ENCODE data around the gene CLCN4. TPM values are rescaled to one million over a fixed set of nuclear protein-coding genes. Genes with fewer than 3 reads are reported as not detected.

CLCN4 gene
- total and polyA plus RNA-seq, 2 of the 8 experiments (the other 6 are each of a cell fraction or from before 2014, with no cell fraction given): 3.3 to 11.2 TPM

DNA sequence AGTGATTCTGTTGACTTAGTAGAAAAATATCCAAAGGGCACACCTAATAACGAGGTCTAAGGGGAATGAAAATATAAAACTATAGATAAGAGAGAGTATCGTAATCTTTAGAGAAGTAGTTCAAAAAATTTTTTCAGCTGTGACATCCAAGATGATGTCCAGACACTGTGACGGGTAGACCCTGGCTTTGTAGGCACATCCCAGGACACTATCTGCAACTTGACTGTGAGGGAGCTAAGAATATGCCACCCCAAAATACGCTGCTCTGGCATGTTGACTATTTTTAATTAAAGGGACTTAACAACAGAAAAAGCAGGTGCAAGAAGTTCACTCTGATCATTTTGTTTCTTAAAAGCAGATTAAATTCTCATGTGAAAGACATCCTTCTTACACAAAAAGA, 89.5 kb downstream of the CLCN4 start:
- no peak overlapping the region for H3K4me3 ChIP-seq (ENCODE audit: extremely low read depth in 1 of 4, insufficient read depth in 2 of 4, low read depth in 3 of 4, low read length in 4 of 4)
- no peak overlapping the region for H3K23ac ChIP-seq (ENCODE audit: insufficient read length)
- no peak overlapping the region for H3K4me2 ChIP-seq (ENCODE audit: insufficient read depth in 1 of 2, low read depth in 2 of 2, low read length in 2 of 2)
- H3K27ac ChIP-seq (ENCODE audit: low read depth, low read length): no peak overlapping the region
- H4K20me1 ChIP-seq (replicated peaks in 1 of 2; ENCODE audit: control insufficient read depth in 1 of 2, insufficient read depth in 2 of 2, low read length in 2 of 2): no peaks in the 10 kb centered on the region
- no peak overlapping the region for H3K9ac ChIP-seq (replicated peaks in 1 of 4; ENCODE audit: extremely low read depth in 1 of 4, low read depth in 3 of 4, low read length in 3 of 4)
- no peaks in the 10 kb centered on the region for H3K4me1 ChIP-seq (replicated peaks in 1 of 4; ENCODE audit: control insufficient read depth in 3 of 4, insufficient read depth in 4 of 4, low read length in 3 of 4)
- H3K18ac ChIP-seq (ENCODE audit: extremely low read depth, low read length): no peak overlapping the region
- no peaks in the 10 kb centered on the region for H3K36me3 ChIP-seq (ENCODE audit: control insufficient read depth in 2 of 4, insufficient read depth in 4 of 4, low read length in 3 of 4)
- H2AK5ac ChIP-seq (ENCODE audit: low read depth, low read length): no peak overlapping the region
- H4K5ac ChIP-seq (ENCODE audit: insufficient read length, low read depth, low read length): no peak overlapping the region
- TF ChIP-seq CTBP2 (IDR thresholded peaks at IDR 0.05; ENCODE audit: borderline replicate concordance, insufficient read depth, insufficient read length, low read length) (no peak), CHD2 (IDR thresholded peaks at IDR 0.05; ENCODE audit: low read length) (no peak), SP4 (IDR thresholded peaks at IDR 0.05; ENCODE audit: low read length) (no peak), RBBP5 (IDR thresholded peaks at IDR 0.05; ENCODE audit: borderline replicate concordance, low read depth, low read length) (no peak)
- TF ChIP-seq, protein P1, sequence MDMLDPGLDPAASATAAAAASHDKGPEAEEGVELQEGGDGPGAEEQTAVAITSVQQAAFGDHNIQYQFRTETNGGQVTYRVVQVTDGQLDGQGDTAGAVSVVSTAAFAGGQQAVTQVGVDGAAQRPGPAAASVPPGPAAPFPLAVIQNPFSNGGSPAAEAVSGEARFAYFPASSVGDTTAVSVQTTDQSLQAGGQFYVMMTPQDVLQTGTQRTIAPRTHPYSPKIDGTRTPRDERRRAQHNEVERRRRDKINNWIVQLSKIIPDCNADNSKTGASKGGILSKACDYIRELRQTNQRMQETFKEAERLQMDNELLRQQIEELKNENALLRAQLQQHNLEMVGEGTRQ (IDR thresholded peaks at IDR 0.05; ENCODE audit: low read length): no peak
- H2BK20ac ChIP-seq (ENCODE audit: low read length): no peak overlapping the region
- DNase-seq (ENCODE audit: low read depth in 1 of 2, low spot score in 2 of 2) (no peak), FAIRE-seq (no peak)
- no peak overlapping the region for H2BK5ac ChIP-seq (ENCODE audit: low read depth, low read length)
- H3K23me2 ChIP-seq (ENCODE audit: low read depth, low read length): no peaks in the 10 kb centered on the region
- no peaks in the 10 kb centered on the region for H3K27me3 ChIP-seq (replicated peaks in 1 of 4; ENCODE audit: control insufficient read depth in 3 of 4, extremely low read depth in 1 of 4, insufficient read depth in 3 of 4, low read length in 3 of 4)
- POLR2A ChIA-PET (ENCODE audit: partially characterized antibody): no interaction called here
- H3K4ac ChIP-seq (replicated peaks; ENCODE audit: insufficient read length, low read depth, low read length): no peak overlapping the region
- no peak overlapping the region for H4K91ac ChIP-seq (replicated peaks; ENCODE audit: insufficient read length, low read length)
- H3K56ac ChIP-seq (replicated peaks; ENCODE audit: insufficient read length, low read depth, low read length): no peak overlapping the region
- H2AFZ ChIP-seq (ENCODE audit: low read length): no peak overlapping the region
- 92% methylated on average over 4 of the region's 4 CpGs; no CpG with 5 or more reads in 1 of the 2 experiments for WGBS, 2 experiments (ENCODE audit: extremely low coverage in 1 of 2, insufficient coverage in 1 of 2, insufficient read length in 1 of 2, insufficient replicate concordance in 2 of 2, low coverage in 1 of 2, low lambda C conversion rate in 2 of 2, missing lambda C conversion rate in 1 of 2)
- CTCF ChIA-PET (ENCODE audit: partially characterized antibody): no interaction called here
- no peaks in the 10 kb centered on the region for H3K79me2 ChIP-seq (ENCODE audit: control insufficient read depth in 1 of 2, insufficient read depth in 2 of 2, low read length in 2 of 2)
- no peak overlapping the region for H2BK15ac ChIP-seq (ENCODE audit: low read length)
- no peak overlapping the region for H4K8ac ChIP-seq (ENCODE audit: extremely low read depth, insufficient read depth, low read length)
- H2BK12ac ChIP-seq (ENCODE audit: low read depth, low read length): no peak overlapping the region
- H3K14ac ChIP-seq (ENCODE audit: insufficient read length): no peak overlapping the region
- H3K9me3 ChIP-seq (ENCODE audit: insufficient read depth in 2 of 2, low read depth in 1 of 2, low read length in 1 of 2): no peaks in the 10 kb centered on the region
- H3K79me1 ChIP-seq (ENCODE audit: low read depth, low read length): no peaks in the 10 kb centered on the region
- no peak overlapping the region for H2BK120ac ChIP-seq (replicated peaks; ENCODE audit: low read depth, low read length)
